GM18502 (cell line): ENCODE measurements around the gene SGSM1.

Source experiments
- ATAC-seq: cut with Tn5 transposase; IDR thresholded peaks from one replicate; pipeline ENCODE4 v1.9.1; 2021; ENCODE audit warnings: mild to moderate bottlenecking; ENCODE audit not compliant: unreplicated experiment, poor library complexity

The SGSM1 gene

DNA sequence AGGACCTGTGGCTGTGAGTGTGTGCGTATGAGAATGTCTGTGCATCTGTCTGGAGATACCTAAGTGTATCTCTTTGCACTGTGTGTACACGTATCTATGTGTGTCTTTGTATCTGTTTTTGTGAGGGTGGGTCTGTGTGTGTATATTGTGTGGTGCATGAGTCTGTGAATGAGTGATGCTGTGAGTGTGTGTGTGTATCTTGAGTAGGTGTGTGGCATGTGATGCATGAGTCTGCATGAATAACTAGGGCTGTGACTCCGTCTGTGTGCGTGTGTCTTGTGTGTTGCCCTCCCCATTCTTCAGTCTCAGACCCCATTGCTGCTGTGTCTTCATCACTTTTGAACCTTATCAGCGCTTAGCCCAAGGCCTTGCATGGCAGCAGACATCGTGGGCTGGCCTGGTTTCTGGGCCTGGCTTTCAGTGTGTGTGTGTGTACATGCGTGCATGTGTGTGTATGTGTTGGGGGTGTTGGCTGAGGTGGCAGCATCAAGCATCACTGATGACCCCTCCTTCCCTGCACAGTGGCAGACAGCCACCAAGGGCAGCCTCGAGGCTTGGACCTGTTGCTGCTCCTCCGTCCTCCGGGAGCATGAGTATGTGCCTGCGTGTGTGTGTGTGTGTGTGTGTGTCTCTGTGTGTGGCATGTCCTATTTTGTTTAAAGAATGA lies 1.4 kb downstream of the SGSM1 start:
- ATAC-seq, result no peak

DNA sequence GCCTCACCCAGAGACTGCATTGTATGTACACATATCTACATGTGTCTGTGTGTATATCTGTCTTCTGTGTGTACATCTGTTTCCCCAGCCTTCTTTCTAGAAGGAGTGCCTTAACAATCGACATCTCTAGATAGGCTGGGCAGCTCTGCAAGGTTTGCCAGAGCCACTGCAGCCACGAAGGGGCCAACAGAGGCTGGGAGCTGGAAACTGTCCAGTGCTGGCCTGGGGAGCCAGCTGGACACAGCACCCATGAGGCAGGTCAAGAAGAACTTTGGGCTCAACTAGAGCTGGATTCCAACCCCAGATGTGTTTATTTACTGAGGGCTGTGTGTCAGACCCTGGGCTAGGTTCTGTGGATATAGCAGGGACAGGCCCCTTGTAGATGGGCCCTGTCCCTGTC lies 3.3 kb downstream of the SGSM1 start:
- ATAC-seq, result no peak

DNA sequence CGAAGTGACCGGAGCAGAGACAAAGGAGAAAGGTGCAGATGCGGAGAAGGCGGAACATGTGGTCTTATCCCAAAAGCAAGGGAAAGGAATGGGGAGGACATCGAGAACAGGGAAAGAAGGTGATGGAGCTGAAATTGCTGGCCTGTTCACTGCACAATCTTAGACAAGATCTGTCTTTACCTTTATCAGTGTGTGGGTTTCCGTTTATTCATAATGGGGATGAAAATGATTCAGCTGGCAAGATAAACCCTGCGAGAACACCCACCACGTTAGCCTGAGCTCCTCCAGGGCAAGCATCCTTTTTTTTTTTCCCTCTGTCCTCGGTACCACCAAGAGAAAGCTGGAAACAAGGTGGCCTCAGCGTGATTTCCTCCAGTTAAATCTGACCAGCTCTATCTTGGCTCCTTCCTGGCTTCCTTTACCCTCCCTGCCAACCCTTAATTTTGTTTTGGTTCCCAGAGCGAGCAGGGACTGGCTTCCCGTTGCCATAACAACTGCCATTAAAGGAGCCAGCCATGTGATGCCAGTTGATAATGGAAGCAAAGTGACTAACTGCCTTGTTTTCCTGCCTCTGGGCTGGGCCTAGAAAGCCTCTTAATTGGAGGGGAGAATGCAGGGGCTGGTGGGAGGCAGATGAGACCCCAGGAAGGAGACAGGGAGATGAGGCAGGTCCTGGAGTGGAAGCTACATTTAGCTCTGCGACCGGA lies 4.2 kb downstream of the SGSM1 start:
- no peak for ATAC-seq

DNA sequence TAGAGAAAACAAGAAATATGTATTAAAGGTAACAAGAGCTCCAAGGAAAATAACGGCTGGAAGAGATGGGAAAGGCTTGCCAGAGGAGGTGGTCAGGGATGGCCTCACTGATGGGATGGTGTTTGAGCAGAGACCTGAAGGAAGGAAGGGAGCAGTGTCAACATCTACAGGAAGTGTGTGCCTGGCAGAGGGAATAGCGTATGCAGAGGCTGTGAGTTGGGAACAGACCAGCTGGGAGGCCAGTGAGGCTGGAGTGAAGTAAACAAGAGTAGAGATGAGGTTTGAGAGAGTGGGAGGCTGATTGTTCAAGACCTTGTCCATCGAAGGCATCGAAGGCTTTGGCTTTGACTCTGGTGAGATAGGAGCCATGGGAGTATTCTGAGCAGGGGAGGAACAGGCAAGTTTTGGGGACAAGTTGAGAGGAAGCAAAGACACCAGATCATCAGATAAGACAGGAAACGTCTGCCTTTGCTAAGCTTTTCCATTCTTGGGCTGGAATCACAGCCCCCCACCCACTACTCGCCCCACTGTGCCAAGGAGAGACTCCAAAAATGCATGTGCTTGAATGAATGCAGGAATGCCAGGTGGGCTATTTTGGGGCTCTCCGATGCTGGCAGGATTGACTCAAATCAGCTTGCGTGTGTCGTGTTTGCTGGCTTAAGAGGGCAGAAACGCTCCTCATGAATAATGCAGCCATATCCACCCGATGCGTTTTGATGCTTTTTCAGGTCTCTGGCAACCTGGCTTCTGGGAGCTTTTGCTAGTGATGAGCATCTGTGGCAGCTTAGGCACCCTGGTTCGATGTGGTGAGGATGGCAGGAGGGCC lies 7.2 kb downstream of the SGSM1 start:
- ATAC-seq, result no peak

DNA sequence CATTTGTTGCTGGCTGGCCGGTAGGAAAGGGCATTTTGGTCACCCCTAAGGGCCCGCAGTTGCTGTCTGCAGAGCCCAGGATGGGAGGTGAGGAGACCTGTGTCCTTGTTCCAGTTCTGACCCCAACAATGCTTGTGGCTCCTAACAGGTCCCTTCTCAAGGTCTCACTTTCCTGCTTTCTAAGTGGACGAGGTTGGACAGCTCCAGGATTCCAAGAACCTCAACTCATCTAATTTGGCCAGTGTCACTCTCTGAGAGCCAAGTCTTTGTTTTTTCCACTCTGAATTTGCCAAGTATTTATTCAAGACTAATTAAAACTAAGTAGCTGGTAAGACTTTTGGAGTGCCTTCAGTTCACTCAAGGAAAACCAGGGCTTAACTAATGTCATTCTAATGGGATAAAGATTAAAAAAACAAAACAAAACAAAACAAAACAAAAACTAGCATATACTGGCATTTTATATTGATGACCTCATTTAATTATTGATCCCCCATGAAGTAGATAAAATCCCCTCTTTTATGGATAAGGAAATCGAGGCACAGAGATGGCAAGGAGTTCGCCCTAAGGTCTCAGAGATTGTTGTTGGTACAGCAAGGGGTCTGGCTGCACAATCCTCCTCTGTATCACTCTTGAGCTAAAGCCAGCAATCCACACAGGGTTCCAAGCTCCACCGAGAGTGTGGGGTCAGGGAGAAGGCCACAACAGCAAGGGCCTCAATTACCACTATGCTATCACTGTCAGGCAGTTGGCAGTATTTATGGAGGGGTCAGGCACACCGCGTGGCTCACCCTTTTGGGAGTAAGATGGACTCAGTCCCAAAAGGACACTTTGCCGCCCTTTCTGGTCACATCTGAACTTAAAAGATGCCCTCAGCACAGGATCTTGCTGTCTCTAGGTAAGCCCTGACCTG lies 8.1 kb downstream of the SGSM1 start:
- ATAC-seq, result no peak

DNA sequence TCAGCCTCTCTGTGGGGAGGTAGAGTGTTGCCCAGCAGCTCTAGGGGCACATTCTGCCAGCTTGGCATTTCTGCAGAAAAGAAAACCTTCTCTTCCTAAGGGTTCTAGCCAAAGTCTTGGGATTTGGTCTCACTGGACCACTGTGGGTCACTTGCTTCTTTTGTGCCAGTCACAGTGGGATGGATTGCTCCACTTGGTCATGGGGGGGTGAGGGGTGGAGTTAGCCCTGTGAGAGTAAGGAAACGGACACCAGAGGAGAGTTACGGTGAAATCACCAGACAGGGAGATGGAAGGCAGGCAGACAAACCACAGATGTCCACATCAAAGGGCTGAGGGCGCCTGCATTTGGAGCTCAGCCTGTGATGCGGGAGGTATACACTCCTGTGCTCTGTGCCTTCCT lies 10.8 kb downstream of the SGSM1 start:
- no peak for ATAC-seq

DNA sequence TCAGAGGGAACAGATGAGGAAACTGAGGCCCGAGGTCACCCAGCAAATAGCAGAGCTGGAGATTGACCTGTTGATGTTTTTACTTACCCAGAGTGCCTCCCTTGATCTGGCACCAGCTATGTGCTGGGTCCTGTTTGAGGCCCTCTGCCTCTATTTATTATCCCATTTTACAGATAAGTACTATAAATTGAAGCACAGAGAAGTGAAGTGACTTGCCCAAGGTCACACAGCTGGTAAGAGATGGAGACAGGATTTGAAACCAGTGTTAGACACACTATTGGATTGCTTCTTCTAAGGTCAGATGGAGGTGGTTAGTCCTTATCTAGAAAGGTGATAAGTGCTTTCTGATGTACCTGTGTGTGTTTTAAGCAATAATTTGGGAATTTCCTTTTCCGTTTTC lies 13.5 kb downstream of the SGSM1 start:
- ATAC-seq, result no peak

DNA sequence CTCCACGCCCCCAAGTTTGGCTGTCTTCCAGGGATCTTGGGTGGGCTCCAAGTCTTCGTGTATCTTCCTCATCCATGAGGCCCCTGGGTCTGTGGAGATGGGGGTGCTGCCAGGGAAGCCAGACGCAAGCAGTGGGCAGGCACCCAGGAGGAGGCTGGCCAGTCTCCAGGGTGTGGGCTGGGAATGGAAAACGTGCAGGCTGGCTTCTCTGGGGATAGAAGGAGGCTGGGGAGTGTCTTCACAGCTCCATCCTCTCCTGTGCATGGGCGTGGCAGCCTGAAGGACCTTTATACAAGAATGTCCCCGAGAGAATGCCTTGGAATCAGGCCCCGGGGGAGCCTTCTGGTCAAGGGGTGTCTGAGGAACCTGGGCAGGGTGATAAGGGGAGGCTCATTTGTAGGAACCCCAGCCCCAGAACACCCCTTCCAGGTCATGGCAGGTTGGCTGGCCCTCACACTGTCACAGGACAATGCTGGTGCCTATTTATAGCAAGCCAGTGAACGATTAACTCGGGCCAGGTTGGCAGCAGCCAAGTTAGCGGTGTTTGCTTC lies 14.0 kb downstream of the SGSM1 start:
- no peak for ATAC-seq

DNA sequence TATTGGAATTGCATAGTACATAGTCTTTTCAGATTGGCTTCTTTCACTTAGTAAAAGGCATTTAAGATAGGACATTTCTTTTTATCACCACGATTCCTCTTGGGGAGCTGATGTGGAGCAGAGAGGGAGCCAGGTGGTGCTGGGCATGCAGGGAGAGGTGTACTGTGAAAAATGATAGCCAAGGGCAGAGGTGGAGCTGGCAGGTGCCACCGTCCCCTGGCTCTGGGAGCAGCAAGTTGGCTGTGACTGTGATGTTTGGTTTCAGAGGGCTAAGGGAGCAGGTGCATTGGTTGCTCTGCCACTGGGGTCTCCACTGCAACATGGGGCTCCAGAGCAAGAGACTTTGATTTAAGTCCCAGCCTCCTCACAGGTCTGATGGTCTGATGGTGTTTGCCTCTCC lies 16.5 kb downstream of the SGSM1 start:
- no peak for ATAC-seq

DNA sequence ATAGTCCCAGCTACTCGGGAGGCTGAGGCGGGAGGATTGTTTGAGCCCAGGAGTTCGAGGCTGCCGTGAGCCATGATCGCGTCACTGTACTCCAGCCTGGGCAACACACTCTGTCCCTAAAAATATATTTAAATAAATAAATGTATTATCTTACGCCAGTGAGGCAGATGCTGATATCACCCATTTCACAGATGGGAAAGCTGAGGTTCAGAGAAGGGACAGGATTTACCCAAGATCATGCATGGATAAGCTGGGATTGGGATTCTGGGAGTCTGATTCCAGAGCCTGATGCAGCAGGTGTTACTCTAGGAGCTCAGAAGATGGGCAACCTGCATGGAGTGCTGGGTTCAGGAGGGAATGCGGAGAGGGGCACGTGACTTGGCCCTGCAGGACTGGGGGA lies 17.8 kb downstream of the SGSM1 start:
- no peak for ATAC-seq

DNA sequence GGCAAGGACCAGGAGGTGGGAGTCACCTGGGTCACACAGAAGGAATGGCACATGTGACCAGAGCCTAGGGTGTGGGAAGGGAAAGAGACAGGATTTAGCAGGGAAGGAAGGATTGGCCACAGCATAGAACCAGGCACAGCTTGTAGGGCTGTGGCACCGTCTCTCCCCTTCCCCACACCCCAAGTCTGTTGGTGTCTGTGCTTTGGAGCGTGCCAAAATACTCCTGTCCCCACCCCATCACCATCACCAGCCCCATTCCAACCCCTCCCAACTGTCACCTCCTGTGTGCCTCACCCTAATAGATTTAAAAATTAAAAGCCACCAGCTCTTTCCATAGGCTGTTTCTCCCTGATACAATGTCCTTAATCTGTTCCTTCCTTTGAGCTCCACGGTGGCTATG lies 18.2 kb downstream of the SGSM1 start:
- no peak for ATAC-seq

DNA sequence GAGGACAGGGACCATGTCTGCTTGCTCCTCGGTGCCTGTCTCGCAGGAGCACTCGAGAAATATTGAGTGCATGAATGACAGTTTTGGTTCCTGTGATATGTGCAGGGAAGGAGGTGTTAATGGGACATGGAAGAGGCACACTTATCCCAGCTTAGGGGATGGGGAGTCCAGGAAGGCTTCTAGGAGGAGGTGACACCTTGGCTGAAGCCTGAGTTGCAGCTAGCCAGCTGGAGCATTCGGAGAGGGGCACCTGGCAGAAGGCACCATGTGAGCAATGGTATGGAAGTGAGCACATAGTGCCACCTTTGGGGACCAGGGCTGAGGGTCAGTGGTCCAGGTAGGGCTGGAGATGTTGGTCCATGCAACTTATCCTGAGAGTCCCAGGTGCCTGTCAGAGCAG lies 18.9 kb downstream of the SGSM1 start:
- no peak for ATAC-seq

DNA sequence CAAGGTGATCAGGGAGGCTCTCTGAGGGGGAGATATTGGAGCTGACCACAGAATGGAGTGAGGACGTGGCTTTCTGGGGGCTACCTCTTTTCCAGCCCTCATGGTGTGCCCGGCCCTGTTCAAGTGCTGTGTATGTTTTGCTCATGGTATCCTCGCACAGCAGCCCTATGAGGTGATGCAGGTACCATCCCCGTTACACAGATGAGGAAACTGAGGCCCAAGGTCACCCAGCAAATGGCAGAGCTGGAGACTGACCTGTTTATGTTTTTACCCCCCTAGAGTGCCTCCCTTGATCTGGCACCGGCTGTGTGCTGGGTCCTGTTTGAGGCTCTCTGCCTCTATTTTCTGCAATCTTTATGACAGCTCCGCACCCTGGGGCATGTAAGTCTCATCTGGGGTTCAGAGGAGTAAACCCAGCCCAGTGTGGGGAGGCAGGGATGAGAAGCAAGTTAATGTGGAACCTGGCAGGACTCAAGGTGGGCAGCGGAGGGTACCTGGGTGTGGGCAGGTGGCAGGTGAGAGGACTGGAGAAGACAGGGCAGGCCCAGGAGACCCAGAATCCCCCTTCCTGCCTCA lies 20.8 kb downstream of the SGSM1 start:
- no peak for ATAC-seq

DNA sequence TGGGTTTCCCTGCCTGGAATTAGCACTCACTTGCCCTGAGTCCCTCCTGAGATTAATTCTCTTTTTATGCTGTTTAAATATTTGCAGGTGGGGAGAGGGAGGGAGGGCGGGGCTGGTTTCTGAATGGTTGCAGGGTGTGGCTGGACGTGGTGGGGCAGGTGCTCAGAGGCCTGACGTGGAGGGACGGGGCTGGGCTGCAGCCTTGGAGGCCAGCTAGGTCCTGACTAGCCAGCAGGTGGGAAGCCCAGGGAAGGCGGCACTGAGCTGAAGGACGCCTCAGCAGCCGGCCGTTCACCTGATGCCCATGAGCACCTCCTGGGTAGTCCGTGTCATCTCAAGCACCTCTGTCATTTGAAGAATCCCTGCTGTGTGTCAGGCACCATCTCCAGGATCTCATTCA lies 21.3 kb downstream of the SGSM1 start:
- ATAC-seq, result no peak

DNA sequence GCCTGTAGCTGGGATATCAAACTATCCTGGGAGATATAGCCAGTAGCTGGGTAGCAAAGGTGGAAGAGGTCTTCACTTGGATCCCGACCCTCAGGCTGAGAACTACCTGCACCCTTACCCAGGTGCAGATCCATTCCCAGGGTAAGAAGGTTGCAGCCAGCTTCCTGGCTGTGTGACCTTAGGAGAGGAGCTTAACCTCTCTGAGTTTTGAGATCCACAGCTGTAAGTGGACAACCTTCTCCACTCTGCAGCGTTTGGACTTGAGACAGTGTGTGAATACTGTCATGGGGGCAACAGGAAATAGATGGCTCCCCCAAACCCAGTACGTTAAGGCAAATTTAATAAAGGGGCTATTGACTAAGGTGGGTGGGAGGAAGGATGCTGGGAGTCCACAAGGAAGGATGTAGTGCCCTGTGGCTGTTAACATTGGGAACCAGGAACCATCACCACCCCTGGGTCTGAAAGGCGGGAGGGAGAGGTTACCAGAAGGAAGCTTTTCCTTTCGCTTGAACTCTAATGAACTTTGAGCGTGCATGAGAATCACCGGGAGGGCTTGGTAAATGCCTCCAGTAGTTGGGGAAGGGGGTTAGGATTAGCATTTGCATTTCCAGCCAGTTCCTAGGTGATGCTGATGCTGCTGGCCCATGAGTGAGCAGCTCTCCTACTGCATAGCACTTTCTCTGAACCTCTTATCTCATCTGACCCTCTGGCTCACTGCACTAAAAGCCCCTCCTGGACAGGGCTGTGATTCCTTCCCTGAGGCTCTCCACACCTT lies 24.4 kb downstream of the SGSM1 start:
- no peak for ATAC-seq

DNA sequence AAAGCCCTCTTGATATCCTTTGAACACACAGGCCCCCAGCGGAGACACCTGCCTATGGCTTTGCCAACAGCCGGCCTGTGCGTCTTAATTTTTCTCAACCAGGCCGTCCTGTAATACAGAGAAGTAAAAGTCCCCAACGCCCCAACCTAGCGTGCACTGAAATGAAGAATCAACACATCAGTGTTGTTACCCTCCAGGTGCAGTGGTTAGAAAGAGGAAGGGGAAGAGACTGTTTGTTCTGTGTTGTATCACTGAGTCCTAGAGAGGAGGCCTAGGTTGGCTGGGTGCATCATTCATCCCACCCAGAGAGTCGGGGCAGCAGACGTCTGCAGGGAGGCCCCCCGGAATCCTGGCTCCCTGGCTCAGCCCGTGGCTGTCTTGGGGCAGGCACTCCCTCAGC lies 25.7 kb downstream of the SGSM1 start:
- ATAC-seq, result no peak

DNA sequence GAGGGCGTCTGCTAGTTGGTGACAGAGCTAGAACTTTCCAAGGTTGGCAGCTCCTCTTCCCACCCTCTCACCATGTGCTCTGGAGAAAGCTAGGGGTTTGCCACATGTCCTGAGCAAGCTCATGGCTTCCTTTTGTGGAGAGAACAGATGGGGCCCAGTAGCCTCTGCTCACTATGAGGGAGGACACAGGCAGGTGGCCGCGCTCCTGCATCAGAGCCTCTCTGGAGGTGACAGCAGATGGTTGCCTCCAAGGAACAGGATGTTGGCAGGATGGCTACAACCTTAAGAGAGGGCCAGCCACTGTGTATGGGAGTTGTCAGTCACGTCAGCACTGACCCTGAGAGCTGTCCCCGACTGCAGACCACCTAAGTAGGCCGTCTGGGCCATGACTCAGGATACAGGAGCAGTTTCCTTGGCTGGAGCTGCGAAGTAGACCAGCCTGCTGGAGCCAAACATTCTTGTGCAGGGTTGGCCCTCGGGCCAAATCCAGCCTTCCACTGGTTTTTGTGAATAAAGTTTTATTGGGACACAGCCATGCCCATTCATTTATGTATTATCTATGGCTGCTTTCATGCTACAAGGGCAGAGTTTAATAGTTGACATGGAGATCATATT lies 28.0 kb downstream of the SGSM1 start:
- no peak for ATAC-seq

DNA sequence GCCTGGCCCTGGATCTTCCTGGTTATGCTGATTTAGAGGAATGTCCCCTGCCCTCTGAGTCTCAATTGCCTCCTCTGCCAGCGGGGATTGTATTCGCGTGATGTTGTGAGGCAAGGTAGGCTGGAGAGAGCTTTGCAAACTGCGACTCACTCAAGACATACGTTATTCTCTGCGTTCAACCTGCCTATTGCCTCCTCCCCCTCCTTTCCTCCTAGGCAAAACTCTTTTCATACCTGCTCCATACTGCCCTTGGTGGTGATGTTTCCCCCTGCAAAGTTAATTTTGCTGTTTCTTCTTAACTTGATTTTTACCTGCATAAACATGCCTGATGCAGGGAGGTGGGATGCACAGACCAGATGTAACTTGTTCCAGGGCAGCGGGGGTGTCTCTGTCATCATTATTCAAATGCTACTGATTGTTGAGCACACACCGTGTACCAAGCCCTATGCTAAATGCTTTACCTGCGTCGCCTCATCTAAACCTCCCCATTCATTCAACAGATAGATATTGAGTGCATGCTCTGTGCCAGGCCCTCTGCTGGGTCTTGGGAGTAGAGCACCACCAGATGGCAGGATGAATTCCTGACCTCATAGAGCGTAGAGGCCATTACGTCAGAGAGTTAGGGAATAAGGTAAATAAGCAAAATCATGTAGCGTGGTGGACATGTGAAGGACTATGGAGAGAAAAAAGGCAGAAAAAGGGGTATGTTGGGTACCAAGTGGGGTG lies 29.0 kb downstream of the SGSM1 start:
- ATAC-seq, result no peak
